Stomach (tissue), 9 donors: ENCODE data around the gene USP34. TPM values are rescaled to one million over a fixed set of nuclear protein-coding genes. Genes with fewer than 3 reads are reported as not detected.

Source experiments
- DNase-seq, 2 donors: peaks; one replicate each; pipeline versions ENCODE4 v3.0.0 to v3.0.0-alpha.2; 2013 to 2019
- H3K27ac ChIP-seq, 5 donors: fragments of 200-600 bp in 4 of 5; sonication (generic) in 4 of 5; one replicate each; pipeline ENCODE4 v1.5.1; 2013 to 2019; ENCODE audit warnings: mild to moderate bottlenecking in 1 of 5, moderate library complexity in 1 of 5
- H3K27me3 ChIP-seq, 3 donors: fragments of 200-600 bp; sonication (generic); one replicate each; pipeline ENCODE4 v1.5.1; 2017 to 2019; ENCODE audit warnings: mixed run types in 1 of 3
- H3K36me3 ChIP-seq, 4 donors: fragments of 200-600 bp; sonication (generic); 1 replicate in 3 of 4; 2 replicates in 1 of 4; pipeline ENCODE4 v1.5.1; 2016 to 2019
- H3K4me1 ChIP-seq, 4 donors: fragments of 200-600 bp; sonication (generic); one replicate each; pipeline ENCODE4 v1.5.1; 2016 to 2019
- H3K4me3 ChIP-seq, 4 donors: fragments of 200-600 bp; sonication (generic) in 3 of 4; one replicate each; pipeline ENCODE4 v1.5.1; 2016 to 2019; ENCODE audit warnings: mild to moderate bottlenecking in 1 of 4
- H3K9me3 ChIP-seq, 4 donors: fragments of 200-600 bp; sonication (generic); one replicate each; pipeline ENCODE4 v1.5.1; 2016 to 2019
- CTCF ChIP-seq, 7 experiments: fragments of 450-650 bp in 4 of 7; fragments of 200-600 bp in 3 of 7; sonication (generic) in 3 of 7; IDR thresholded peaks; one replicate each; pipeline ENCODE4 v1.5.1; 2016 to 2019; ENCODE audit warnings: antibody characterized with exemption in 7 of 7, control low read depth in 2 of 7, mild to moderate bottlenecking in 1 of 7
- EP300 ChIP-seq: sonication (generic); formaldehyde crosslinking; IDR thresholded peaks from one replicate; pipeline ENCODE4 v1.6.1; 2017; ENCODE audit warnings: antibody characterized with exemption
- POLR2A ChIP-seq, 4 donors: fragments of 450-650 bp; IDR thresholded peaks; one replicate each; pipeline ENCODE4 v1.6.1; 2016; ENCODE audit warnings: antibody characterized with exemption in 4 of 4, control low read depth in 2 of 4, mild to moderate bottlenecking in 1 of 4, moderate library complexity in 1 of 4
- POLR2AphosphoS5 ChIP-seq, 3 donors: sonication (generic); formaldehyde crosslinking; IDR thresholded peaks; one replicate each; pipeline ENCODE4 v1.6.1; 2016; ENCODE audit warnings: antibody characterized with exemption in 3 of 3
- WGBS, 5 donors: extraction: QIAGEN DNeasy Blood & Tissue Kit in 3 of 5; methylation state at CpG; one replicate each; pipeline versions ENCODE4 v1.1.5 to v1.1.7; 2013 to 2018; 5-methylcytosine and 5-hydroxymethylcytosine counted together
- intact Hi-C: fragments of 100-400 bp; cut with DNase I; formaldehyde crosslinking; loops from one replicate; pipeline ENCODE4 v1.15.1; 2023; ENCODE audit warnings: low total_unique reads
- polyA plus RNA-seq, 3 donors: library from polyadenylated mRNA; stranded (reverse); fragments of 200-250 nt; gene quantifications; one replicate each; pipeline ENCODE4 v1.2.3, GENCODE V29; 2013
- total RNA-seq, 5 donors: library from RNA; depleted of rRNA; stranded (reverse); fragments of >200 nt; gene quantifications; one replicate each; pipeline versions ENCODE4 v1.1.0 to v1.2.3, GENCODE V29; 2014 to 2016
- donor health status: healthy with polysubstance abuse.
- donor health status: Bipolar disorder and iron deficiency.
- donor health status: healthy.

The USP34 gene
- total and polyA plus RNA-seq, 8 donors: 21.1 to 300 (median 73.2) TPM

- no peaks in the 10 kb centered on the region for H3K27me3 ChIP-seq
- WGBS, 5 donors: 88 to 96% (median 94%) methylated on average over 3 of the region's 3 CpGs
- intact Hi-C loops: no loop called here
Measured at GRCh38 chr2:61335187-61335586, 135.7 kb downstream of the USP34 start.

GRCh38 chr2:61334466-61334865 lies 136.4 kb downstream of the USP34 start:
- H3K4me3 ChIP-seq: no peak overlapping the region
- no peaks in the 10 kb centered on the region for H3K27me3 ChIP-seq
- no peaks in the 10 kb centered on the region for H3K9me3 ChIP-seq
- no peak overlapping the region for H3K27ac ChIP-seq
- TF ChIP-seq POLR2A (IDR thresholded peaks at IDR 0.05) (no peak), POLR2AphosphoS5 (IDR thresholded peaks at IDR 0.05) (no peak), EP300 (no peak)
- peaks cover 8 to 78% (median 71%) of the 10 kb centered on the region in 4 donors for H3K36me3 ChIP-seq
- no peaks in the 10 kb centered on the region for H3K4me1 ChIP-seq
- DNase-seq: no peak
- intact Hi-C loops: no loop called here
- WGBS, 5 donors: 73 to 94% (median 86%) methylated on average over 2 of the region's 2 CpGs

More at GRCh38 chr2:61335187-61335586, 135.7 kb downstream of the USP34 start:
- Histone ChIP-seq H3K4me1 (no peaks in the 10 kb centered on the region), H3K36me3 (peaks cover 8 to 73% (median 69%) of the 10 kb centered on the region in 4 donors), H3K9me3 (no peaks in the 10 kb centered on the region), H3K4me3 (no peak overlapping the region), H3K27ac (no peak overlapping the region)
- DNase-seq: no peak
- TF ChIP-seq POLR2AphosphoS5 (IDR thresholded peaks at IDR 0.05) (no peak), CTCF (IDR thresholded peaks at IDR 0.05) (no peak), EP300 (no peak), POLR2A (IDR thresholded peaks at IDR 0.05) (no peak)

GRCh38 chr2:61328707-61329251 lies 142.1 kb downstream of the USP34 start:
- H3K4me3 ChIP-seq: no peak overlapping the region

GRCh38 chr2:61327173-61327572 lies 143.7 kb downstream of the USP34 start:
- TF ChIP-seq POLR2A (IDR thresholded peaks at IDR 0.05) (no peak), EP300 (no peak), CTCF (IDR thresholded peaks at IDR 0.05) (no peak)
- Histone ChIP-seq H3K27ac (peak overlapping the region in 1 of 5 donors; percentile 58), H3K27me3 (no peaks in the 10 kb centered on the region), H3K9me3 (no peaks in the 10 kb centered on the region), H3K4me3 (no peak overlapping the region), H3K4me1 (peaks cover 0 to 10% (median 4%) of the 10 kb centered on the region in 4 donors), H3K36me3 (peaks cover 15 to 82% (median 65%) of the 10 kb centered on the region in 4 donors)
- intact Hi-C loops: no loop called here
- 46 to 72% (median 50%) methylated on average over 3 of the region's 3 CpGs for WGBS, 5 donors
- DNase-seq: peak in 1 of 2 donors; percentile 21

More at GRCh38 chr2:61328707-61329251, 142.1 kb downstream of the USP34 start:
- DNase-seq: no peak
- no peak for TF ChIP-seq EP300
- intact Hi-C loops: no loop called here
- Histone ChIP-seq H3K27me3 (no peaks in the 10 kb centered on the region), H3K36me3 (peaks cover 15 to 81% (median 67%) of the 10 kb centered on the region in 4 donors), H3K9me3 (no peaks in the 10 kb centered on the region), H3K27ac (no peak overlapping the region), H3K4me1 (peaks cover 0 to 10% (median 4%) of the 10 kb centered on the region in 4 donors)
- 85 to 91% (median 90%) methylated on average over 11 of the region's 11 CpGs for WGBS, 5 donors

GRCh38 chr2:61326423-61326822 lies 144.5 kb downstream of the USP34 start:
- 23 to 65% (median 47%) methylated on average over 3 of the region's 3 CpGs for WGBS, 5 donors
- peaks cover 0 to 10% (median 4%) of the 10 kb centered on the region in 4 donors for H3K4me1 ChIP-seq
- H3K27ac ChIP-seq: peak overlapping the region in 3 of 5 donors; percentile 7 to 58 (median 35)

GRCh38 chr2:61320181-61320580 lies 150.7 kb downstream of the USP34 start:
- no peaks in the 10 kb centered on the region for H3K27me3 ChIP-seq
- intact Hi-C loops: no loop called here

More at GRCh38 chr2:61326423-61326822, 144.5 kb downstream of the USP34 start:
- H3K9me3 ChIP-seq: no peaks in the 10 kb centered on the region
- intact Hi-C loops: no loop called here
- no peak for TF ChIP-seq POLR2A (IDR thresholded peaks at IDR 0.05)
- peaks cover 15 to 82% (median 69%) of the 10 kb centered on the region in 4 donors for H3K36me3 ChIP-seq
- H3K27me3 ChIP-seq: no peaks in the 10 kb centered on the region
- DNase-seq: peak in 1 of 2 donors; percentile 20
- no peak overlapping the region for H3K4me3 ChIP-seq

More at GRCh38 chr2:61320181-61320580, 150.7 kb downstream of the USP34 start:
- WGBS, 5 donors: 94 to 99% (median 98%) methylated on average over 3 of the region's 3 CpGs
- peaks cover 11 to 96% (median 87%) of the 10 kb centered on the region in 4 donors for H3K36me3 ChIP-seq
- DNase-seq: no peak
- H3K4me3 ChIP-seq: no peak overlapping the region
- no peaks in the 10 kb centered on the region for H3K9me3 ChIP-seq
- no peaks in the 10 kb centered on the region for H3K4me1 ChIP-seq
- no peak overlapping the region for H3K27ac ChIP-seq
- TF ChIP-seq CTCF (IDR thresholded peaks at IDR 0.05) (no peak), POLR2A (IDR thresholded peaks at IDR 0.05) (no peak), POLR2AphosphoS5 (IDR thresholded peaks at IDR 0.05) (no peak), EP300 (no peak)
